Caco-2 (cell line): ENCODE measurements around the gene SLC15A1. TPM values are rescaled to one million over a fixed set of nuclear protein-coding genes. Genes with fewer than 3 reads are reported as not detected.

ENCODE experiments used
- BruUV-seq: library from RNA; stranded (reverse); fragments of 400-500 nt; replicated peaks from 2 replicates; lab custom pipeline; 2021; lab: Mats Ljungman, UMichigan
- CTCF ChIA-PET: fragments of 300-600 bp; sonication (Branson Sonifier 250); formaldehyde crosslinking; loops from one replicate; lab custom pipeline; 2022; ENCODE audit warnings: antibody characterized with exemption; lab: Charles Lee
- POLR2A ChIA-PET: fragments of 300-600 bp; sonication (Branson Sonifier 250); formaldehyde crosslinking; loops from one replicate; lab custom pipeline; 2022; ENCODE audit warnings: antibody characterized with exemption; lab: Charles Lee
- DNase-seq, 2 experiments: peaks; one replicate each; pipeline versions ENCODE4 v3.0.0 to v3.0.0-alpha.2; 2020 to 2022
- H3K27me3 ChIP-seq: replicated peaks from 2 replicates; pipeline ENCODE4 v1.6.0; 2011; ENCODE audit warnings: low read length; ENCODE audit not compliant: control insufficient read depth, insufficient read depth
- H3K36me3 ChIP-seq: 2 replicates; pipeline ENCODE4 v1.5.1; 2011; ENCODE audit warnings: low read length; ENCODE audit not compliant: control insufficient read depth, insufficient read depth
- H3K4me1 ChIP-seq: fragments of 250-450 bp; sonication (Bioruptor Pico); 2 replicates; pipeline ENCODE4 v1.5.1; 2020; ENCODE audit warnings: mild to moderate bottlenecking
- H3K4me3 ChIP-seq: 2 replicates; pipeline ENCODE4 v1.5.1; 2011; ENCODE audit warnings: low read depth, mild to moderate bottlenecking, control low read depth, low read length
- H3K9me3 ChIP-seq: fragments of 250-450 bp; sonication (Bioruptor Pico); 2 replicates; pipeline ENCODE4 v1.5.1; 2020; ENCODE audit warnings: mild to moderate bottlenecking, moderate library complexity
- H3K27ac Mint-ChIP-seq: one replicate; pipeline ENCODE4 v1.8.0; 2022; ENCODE audit warnings: mixed read lengths; ENCODE audit not compliant: unreplicated experiment
- H3K27me3 Mint-ChIP-seq: one replicate; pipeline ENCODE4 v1.8.0; 2022; ENCODE audit warnings: mixed read lengths; ENCODE audit not compliant: insufficient read depth, unreplicated experiment
- H3K36me3 Mint-ChIP-seq: one replicate; pipeline ENCODE4 v1.8.0; 2022; ENCODE audit warnings: mild to moderate bottlenecking, mixed read lengths; ENCODE audit not compliant: insufficient read depth, unreplicated experiment
- H3K4me1 Mint-ChIP-seq: one replicate; pipeline ENCODE4 v1.8.0; 2022; ENCODE audit warnings: low read depth, mixed read lengths; ENCODE audit not compliant: unreplicated experiment
- H3K4me3 Mint-ChIP-seq: one replicate; pipeline ENCODE4 v1.8.0; 2022; ENCODE audit warnings: mild to moderate bottlenecking, moderate library complexity, mixed read lengths; ENCODE audit not compliant: unreplicated experiment
- H3K9me3 Mint-ChIP-seq: one replicate; pipeline ENCODE4 v1.8.0; 2022; ENCODE audit warnings: mixed read lengths; ENCODE audit not compliant: unreplicated experiment
- intact Hi-C: fragments of 100-400 bp; cut with micrococcal nuclease; formaldehyde crosslinking; loops from one replicate; pipeline ENCODE4 v1.10.0; 2022; ENCODE audit not compliant: unreplicated experiment
- total RNA-seq: library from RNA; stranded (reverse); gene quantifications from 2 replicates; pipeline ENCODE4 v1.2.3, GENCODE V29; 2022
- TF ChIP-seq, protein P1 (sequence below), 2 experiments: fragments of 200-600 bp in 1 of 2; IDR thresholded peaks; 1 replicate in 1 of 2; 2 replicates in 1 of 2; pipeline versions ENCODE4 v1.5.1 to v1.8.0; 2011 to 2022; ENCODE audit warnings: antibody characterized with exemption in 1 of 2, control low read depth in 1 of 2, inconsistent platforms in 1 of 2, low read depth in 1 of 2, low read length in 1 of 2, mild to moderate bottlenecking in 1 of 2, moderate library complexity in 1 of 2; ENCODE audit not compliant: insufficient read depth in 1 of 2, severe bottlenecking in 1 of 2, unreplicated experiment in 1 of 2

Gene SLC15A1
- total RNA-seq, 1 experiment from 2014 or later, result 12.3 TPM

GRCh38 chr13:98706446-98707110 is 45.9 kb downstream of the SLC15A1 start:
- TF ChIP-seq, protein P1, sequence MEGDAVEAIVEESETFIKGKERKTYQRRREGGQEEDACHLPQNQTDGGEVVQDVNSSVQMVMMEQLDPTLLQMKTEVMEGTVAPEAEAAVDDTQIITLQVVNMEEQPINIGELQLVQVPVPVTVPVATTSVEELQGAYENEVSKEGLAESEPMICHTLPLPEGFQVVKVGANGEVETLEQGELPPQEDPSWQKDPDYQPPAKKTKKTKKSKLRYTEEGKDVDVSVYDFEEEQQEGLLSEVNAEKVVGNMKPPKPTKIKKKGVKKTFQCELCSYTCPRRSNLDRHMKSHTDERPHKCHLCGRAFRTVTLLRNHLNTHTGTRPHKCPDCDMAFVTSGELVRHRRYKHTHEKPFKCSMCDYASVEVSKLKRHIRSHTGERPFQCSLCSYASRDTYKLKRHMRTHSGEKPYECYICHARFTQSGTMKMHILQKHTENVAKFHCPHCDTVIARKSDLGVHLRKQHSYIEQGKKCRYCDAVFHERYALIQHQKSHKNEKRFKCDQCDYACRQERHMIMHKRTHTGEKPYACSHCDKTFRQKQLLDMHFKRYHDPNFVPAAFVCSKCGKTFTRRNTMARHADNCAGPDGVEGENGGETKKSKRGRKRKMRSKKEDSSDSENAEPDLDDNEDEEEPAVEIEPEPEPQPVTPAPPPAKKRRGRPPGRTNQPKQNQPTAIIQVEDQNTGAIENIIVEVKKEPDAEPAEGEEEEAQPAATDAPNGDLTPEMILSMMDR (IDR thresholded peaks at IDR 0.05; ENCODE audit: insufficient read depth in 1 of 2, low read depth in 1 of 2, low read length in 1 of 2, severe bottlenecking in 1 of 2, unreplicated experiment in 1 of 2), result no peak
- Mint-ChIP-seq H3K27me3 (no peaks in the 10 kb centered on the region), H3K4me3 (peak overlapping the region; percentile 8), H3K36me3 (peaks cover 5% of the 10 kb centered on the region), H3K4me1 (peaks cover 12% of the 10 kb centered on the region), H3K27ac (peak overlapping the region; percentile 14), H3K9me3 (no peaks in the 10 kb centered on the region)
- H3K4me1 ChIP-seq, result peaks cover 14% of the 10 kb centered on the region
- DNase-seq, result peak; percentile 70 to 84
- no peaks in the 10 kb centered on the region for H3K9me3 ChIP-seq
- H3K36me3 ChIP-seq, result no peaks in the 10 kb centered on the region; the same call in 1 of the 2 replicates
- BruUV-seq, result no TSS peak
- intact Hi-C loops, result loop anchor here (1.0 to 5.0 kb wide), 3 partner anchors 26 to 70 kb away; partner anchors contain the start of gene SLC15A1
- CTCF ChIA-PET, result no interaction called here
- H3K27me3 ChIP-seq, result no peaks in the 10 kb centered on the region
- POLR2A ChIA-PET, result no interaction called here
- H3K4me3 ChIP-seq, result no peak overlapping the region

GRCh38 chr13:98697791-98698190 is 54.7 kb downstream of the SLC15A1 start:
- DNase-seq, result no peak
- Mint-ChIP-seq H3K9me3 (no peaks in the 10 kb centered on the region), H3K27ac (no peak overlapping the region), H3K4me1 (no peaks in the 10 kb centered on the region), H3K27me3 (no peaks in the 10 kb centered on the region), H3K36me3 (no peaks in the 10 kb centered on the region), H3K4me3 (no peak overlapping the region)
- Histone ChIP-seq H3K36me3 (no peaks in the 10 kb centered on the region), H3K4me1 (no peaks in the 10 kb centered on the region), H3K27me3 (no peaks in the 10 kb centered on the region), H3K4me3 (no peak overlapping the region), H3K9me3 (no peaks in the 10 kb centered on the region)
- CTCF ChIA-PET, result no interaction called here
- TF ChIP-seq, protein P1 (IDR thresholded peaks at IDR 0.05; ENCODE audit: insufficient read depth in 1 of 2, low read depth in 1 of 2, low read length in 1 of 2, severe bottlenecking in 1 of 2, unreplicated experiment in 1 of 2), result no peak
- no TSS peak for BruUV-seq
- intact Hi-C loops, result no loop called here
- POLR2A ChIA-PET, result no interaction called here

DNA sequence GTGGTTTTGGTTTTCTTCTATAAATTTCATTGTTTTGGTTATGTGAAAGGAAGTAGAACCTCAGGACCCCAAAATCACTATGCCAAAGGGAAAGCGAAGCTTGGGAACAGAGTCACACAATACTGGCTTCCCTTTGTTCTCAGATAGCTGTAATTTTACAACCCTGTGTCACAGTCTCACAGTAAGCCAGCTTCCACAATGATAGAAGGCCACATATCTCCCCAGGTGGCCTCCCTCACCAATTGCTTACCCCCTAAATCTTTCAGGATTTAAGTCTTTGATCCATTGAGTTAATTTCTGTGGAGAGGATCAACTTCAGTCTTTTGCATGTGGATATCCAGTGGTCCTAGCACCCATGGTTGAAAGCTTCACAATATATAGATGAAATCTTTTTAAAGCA is 58.7 kb downstream of the SLC15A1 start:
- Histone ChIP-seq H3K4me3 (no peak overlapping the region), H3K4me1 (no peaks in the 10 kb centered on the region), H3K9me3 (no peaks in the 10 kb centered on the region), H3K36me3 (no peaks in the 10 kb centered on the region), H3K27me3 (no peaks in the 10 kb centered on the region)
- no peak for DNase-seq
- H3K4me3 Mint-ChIP-seq, result no peak overlapping the region
- TF ChIP-seq, protein P1 (IDR thresholded peaks at IDR 0.05; ENCODE audit: insufficient read depth in 1 of 2, low read depth in 1 of 2, low read length in 1 of 2, severe bottlenecking in 1 of 2, unreplicated experiment in 1 of 2), result no peak
- no TSS peak for BruUV-seq
- ChIA-PET POLR2A (no interaction called here), CTCF (no interaction called here)
- no peaks in the 10 kb centered on the region for H3K9me3 Mint-ChIP-seq
- no peak overlapping the region for H3K27ac Mint-ChIP-seq
- no peaks in the 10 kb centered on the region for H3K27me3 Mint-ChIP-seq
- H3K36me3 Mint-ChIP-seq, result no peaks in the 10 kb centered on the region
- H3K4me1 Mint-ChIP-seq, result no peaks in the 10 kb centered on the region
- intact Hi-C loops, result no loop called here
